SK-N-SH (cell line): ENCODE results near the gene DNAJA3. TPM values are rescaled to one million over a fixed set of nuclear protein-coding genes. Genes with fewer than 3 reads are reported as not detected.

ENCODE experiments used
- CTCF ChIA-PET: fragments of 300-600, 350-600 bp; formaldehyde crosslinking; extraction: SDS; loops from one replicate; lab custom pipeline; 2021; lab: Yijun Ruan, JAX
- POLR2A ChIA-PET: fragments of 350-600 bp; sonication (Branson Sonifier 250); formaldehyde crosslinking; extraction: SDS; loops from one replicate; lab custom pipeline; 2020; ENCODE audit warnings: antibody characterized with exemption, inconsistent platforms; lab: Yijun Ruan, JAX
- DNase-seq: peaks from one replicate; pipeline ENCODE4 v3.0.0; 2012
- H2AFZ ChIP-seq: fragments of 200-600 bp; sonication (generic); 2 replicates; pipeline ENCODE4 v1.8.1; 2016; ENCODE audit warnings: antibody characterized with exemption, mild to moderate bottlenecking, low read depth
- H3F3A ChIP-seq: fragments of 200-600 bp; sonication (generic); replicated peaks from 2 replicates; pipeline ENCODE3; 2016; ENCODE audit warnings: antibody characterized with exemption, mild to moderate bottlenecking; ENCODE audit not compliant: insufficient read depth
- H3K27ac ChIP-seq, 2 experiments: fragments of 200-500 bp in 1 of 2; fragments of 200-600 bp in 1 of 2; sonication (Bioruptor generic) in 1 of 2; sonication (generic), shearing (Covaris generic) in 1 of 2; 2 replicates each; pipeline versions ENCODE4 v1.5.1 to v1.6.1; 2014 to 2016; ENCODE audit warnings: low read depth in 2 of 2, inconsistent platforms in 1 of 2, low read length in 1 of 2, mild to moderate bottlenecking in 1 of 2, mixed read lengths in 1 of 2
- H3K27me3 ChIP-seq: fragments of 200-600 bp; sonication (generic), shearing (Covaris generic); 2 replicates; pipeline ENCODE4 v1.6.1; 2016; ENCODE audit warnings: mixed run types; ENCODE audit not compliant: insufficient read depth
- H3K36me3 ChIP-seq, 2 experiments: fragments of 200-500 bp in 1 of 2; fragments of 200-600 bp in 1 of 2; sonication (Bioruptor generic) in 1 of 2; sonication (generic) in 1 of 2; replicated peaks in 1 of 2; 2 replicates each; pipeline versions ENCODE3 to v1.5.1; 2014 to 2016; ENCODE audit warnings: low read length in 1 of 2, mild to moderate bottlenecking in 1 of 2; ENCODE audit not compliant: insufficient read depth in 2 of 2, control insufficient read depth in 1 of 2
- H3K4me1 ChIP-seq, 2 experiments: fragments of 200-500 bp in 1 of 2; fragments of 200-600 bp in 1 of 2; sonication (Bioruptor generic) in 1 of 2; sonication (generic), shearing (Covaris generic) in 1 of 2; 2 replicates each; pipeline versions ENCODE4 v1.5.1 to v1.6.1; 2014 to 2016; ENCODE audit warnings: low read depth in 1 of 2, low read length in 1 of 2, mixed run types in 1 of 2; ENCODE audit not compliant: insufficient read depth in 2 of 2, control insufficient read depth in 1 of 2
- H3K4me2 ChIP-seq: fragments of 200-600 bp; sonication (generic), shearing (Covaris generic); 2 replicates; pipeline ENCODE4 v1.6.1; 2017; ENCODE audit warnings: mixed run types
- H3K4me3 ChIP-seq, 2 experiments: fragments of 200-500 bp in 1 of 2; fragments of 200-600 bp in 1 of 2; sonication (Bioruptor generic) in 1 of 2; sonication (generic), shearing (Covaris generic) in 1 of 2; 2 replicates each; pipeline versions ENCODE4 v1.5.1 to v1.8.1; 2014 to 2016; ENCODE audit warnings: low read depth in 2 of 2, inconsistent platforms in 1 of 2, low read length in 1 of 2, mild to moderate bottlenecking in 1 of 2, mixed read lengths in 1 of 2, moderate library complexity in 1 of 2
- H3K79me2 ChIP-seq: fragments of 200-600 bp; sonication (generic); 2 replicates; pipeline ENCODE4 v1.8.1; 2017; ENCODE audit warnings: mild to moderate bottlenecking; ENCODE audit not compliant: insufficient read depth
- H3K9ac ChIP-seq: fragments of 200-600 bp; sonication (generic); 2 replicates; pipeline ENCODE4 v1.6.1; 2017; ENCODE audit warnings: mixed run types
- H3K9me2 ChIP-seq: fragments of 200-600 bp; sonication (generic); 2 replicates; pipeline ENCODE4 v1.6.1; 2017; ENCODE audit warnings: mixed run types
- H3K9me3 ChIP-seq: fragments of 200-600 bp; sonication (generic); 2 replicates; pipeline ENCODE4 v1.6.1; 2017; ENCODE audit warnings: mixed run types, mild to moderate bottlenecking, moderate library complexity
- H4K20me1 ChIP-seq: fragments of 200-600 bp; sonication (generic); 2 replicates; pipeline ENCODE4 v1.6.1; 2017; ENCODE audit warnings: mild to moderate bottlenecking, mixed run types; ENCODE audit not compliant: insufficient read depth
- CHD2 ChIP-seq: fragments of 150-350 bp; IDR thresholded peaks from 2 replicates; pipeline ENCODE4 v1.6.1; 2018; ENCODE audit warnings: low read length; ENCODE audit not compliant: partially characterized antibody
- ELF1 ChIP-seq: IDR thresholded peaks from 2 replicates; pipeline ENCODE4 v1.4.0; 2012
- GATA2 ChIP-seq: sonication (generic); formaldehyde crosslinking; IDR thresholded peaks from 2 replicates; pipeline ENCODE4 v1.5.0; 2020; ENCODE audit warnings: mild to moderate bottlenecking, missing genetic modification reagents
- NFIC ChIP-seq: IDR thresholded peaks from 2 replicates; pipeline ENCODE4 v1.4.0; 2012; ENCODE audit warnings: borderline replicate concordance
- POLR2AphosphoS5 ChIP-seq: IDR thresholded peaks from 2 replicates; pipeline ENCODE4 v1.6.1; 2012; ENCODE audit warnings: low read depth, low read length
- RAD21 ChIP-seq: IDR thresholded peaks from 2 replicates; pipeline ENCODE4 v1.6.1; 2012; ENCODE audit warnings: mild to moderate bottlenecking, low read length
- SMC3 ChIP-seq: IDR thresholded peaks from 2 replicates; pipeline ENCODE4 v1.6.1; 2012; ENCODE audit warnings: low read depth, low read length, improper control_type of control experiment
- TEAD4 ChIP-seq: IDR thresholded peaks from 2 replicates; pipeline ENCODE4 v1.4.0; 2012; ENCODE audit warnings: mild to moderate bottlenecking, borderline replicate concordance; ENCODE audit not compliant: insufficient read depth
- WGBS: methylation state at CpG from one replicate; pipeline ENCODE4 v1.1.6; 2017; ENCODE audit warnings: low lambda C conversion rate; 5-methylcytosine and 5-hydroxymethylcytosine counted together
- polyA plus RNA-seq, 3 experiments: library from polyadenylated mRNA; depleted of rRNA; stranded (reverse); fragments of >200 nt; gene quantifications; 2 replicates each; pipeline ENCODE4 v1.2.3, GENCODE V29; 2012
- TF ChIP-seq, protein P1 (sequence below): IDR thresholded peaks from 2 replicates; pipeline ENCODE4 v1.6.1; 2012; ENCODE audit warnings: mild to moderate bottlenecking, low read depth, low read length, moderate library complexity
- TF ChIP-seq, protein P2 (sequence below): IDR thresholded peaks from 2 replicates; pipeline ENCODE4 v1.4.0; 2012; ENCODE audit warnings: low read depth, borderline replicate concordance
- TF ChIP-seq, protein P3 (sequence below): IDR thresholded peaks from 2 replicates; pipeline ENCODE4; 2012
- TF ChIP-seq, protein P4 (sequence below): fragments of 150-350 bp; IDR thresholded peaks from 2 replicates; pipeline ENCODE4 v1.6.1; 2017; ENCODE audit warnings: antibody characterized with exemption, low read length, low read depth, borderline replicate concordance
- TF ChIP-seq, protein P5 (sequence below): fragments of 200-600 bp; sonication (generic); IDR thresholded peaks from 2 replicates; pipeline ENCODE4 v1.6.1; 2017; ENCODE audit warnings: antibody characterized with exemption, mild to moderate bottlenecking, moderate library complexity

DNAJA3 gene
- polyA plus RNA-seq, 1 of the 3 experiments (the other 2 are of a cell fraction) = 52.6 TPM

DNA sequence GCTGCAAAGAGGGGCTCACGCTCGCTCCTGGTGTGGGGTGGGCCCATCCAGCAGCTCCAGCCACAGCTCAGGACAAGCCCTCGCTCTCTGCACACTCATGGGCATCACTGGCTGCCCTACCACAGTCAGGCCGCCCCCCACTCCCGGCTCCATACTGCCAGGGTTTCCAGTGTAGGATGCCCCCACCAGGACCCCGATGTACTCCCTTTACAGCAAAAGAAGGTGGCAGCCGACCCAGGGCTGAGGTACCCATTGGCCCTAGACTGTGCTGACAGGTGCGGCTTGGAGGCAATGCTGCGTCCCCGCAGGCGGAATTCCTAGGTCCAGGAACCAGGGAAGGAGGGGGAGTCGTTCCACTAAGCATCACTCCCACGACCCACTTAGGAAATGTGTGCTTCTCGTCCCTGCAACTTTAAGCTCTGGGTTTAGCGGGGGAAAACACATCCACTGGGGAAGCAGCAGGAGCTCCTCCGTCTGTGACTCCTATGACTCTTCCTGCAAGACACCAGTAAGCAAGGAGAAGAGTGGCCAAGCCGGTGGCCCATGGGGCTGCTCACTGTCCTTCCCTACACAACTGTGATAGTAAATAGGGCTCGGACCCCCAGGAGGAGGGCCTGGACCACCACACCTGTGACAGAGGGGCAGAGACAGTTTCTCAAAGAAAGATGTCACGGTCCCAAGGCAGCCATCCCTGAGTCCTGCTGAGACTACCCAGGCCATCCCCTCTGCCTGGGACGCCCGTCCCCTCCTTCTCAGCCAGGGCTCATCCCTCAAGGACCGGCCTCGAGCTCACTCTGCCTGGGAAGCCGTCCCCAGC is 22.3 kb upstream of the DNAJA3 start (continued):
- TF ChIP-seq, protein P1, sequence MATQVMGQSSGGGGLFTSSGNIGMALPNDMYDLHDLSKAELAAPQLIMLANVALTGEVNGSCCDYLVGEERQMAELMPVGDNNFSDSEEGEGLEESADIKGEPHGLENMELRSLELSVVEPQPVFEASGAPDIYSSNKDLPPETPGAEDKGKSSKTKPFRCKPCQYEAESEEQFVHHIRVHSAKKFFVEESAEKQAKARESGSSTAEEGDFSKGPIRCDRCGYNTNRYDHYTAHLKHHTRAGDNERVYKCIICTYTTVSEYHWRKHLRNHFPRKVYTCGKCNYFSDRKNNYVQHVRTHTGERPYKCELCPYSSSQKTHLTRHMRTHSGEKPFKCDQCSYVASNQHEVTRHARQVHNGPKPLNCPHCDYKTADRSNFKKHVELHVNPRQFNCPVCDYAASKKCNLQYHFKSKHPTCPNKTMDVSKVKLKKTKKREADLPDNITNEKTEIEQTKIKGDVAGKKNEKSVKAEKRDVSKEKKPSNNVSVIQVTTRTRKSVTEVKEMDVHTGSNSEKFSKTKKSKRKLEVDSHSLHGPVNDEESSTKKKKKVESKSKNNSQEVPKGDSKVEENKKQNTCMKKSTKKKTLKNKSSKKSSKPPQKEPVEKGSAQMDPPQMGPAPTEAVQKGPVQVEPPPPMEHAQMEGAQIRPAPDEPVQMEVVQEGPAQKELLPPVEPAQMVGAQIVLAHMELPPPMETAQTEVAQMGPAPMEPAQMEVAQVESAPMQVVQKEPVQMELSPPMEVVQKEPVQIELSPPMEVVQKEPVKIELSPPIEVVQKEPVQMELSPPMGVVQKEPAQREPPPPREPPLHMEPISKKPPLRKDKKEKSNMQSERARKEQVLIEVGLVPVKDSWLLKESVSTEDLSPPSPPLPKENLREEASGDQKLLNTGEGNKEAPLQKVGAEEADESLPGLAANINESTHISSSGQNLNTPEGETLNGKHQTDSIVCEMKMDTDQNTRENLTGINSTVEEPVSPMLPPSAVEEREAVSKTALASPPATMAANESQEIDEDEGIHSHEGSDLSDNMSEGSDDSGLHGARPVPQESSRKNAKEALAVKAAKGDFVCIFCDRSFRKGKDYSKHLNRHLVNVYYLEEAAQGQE = no peak
- no peak for TF ChIP-seq CHD2
- TF ChIP-seq, protein P2, sequence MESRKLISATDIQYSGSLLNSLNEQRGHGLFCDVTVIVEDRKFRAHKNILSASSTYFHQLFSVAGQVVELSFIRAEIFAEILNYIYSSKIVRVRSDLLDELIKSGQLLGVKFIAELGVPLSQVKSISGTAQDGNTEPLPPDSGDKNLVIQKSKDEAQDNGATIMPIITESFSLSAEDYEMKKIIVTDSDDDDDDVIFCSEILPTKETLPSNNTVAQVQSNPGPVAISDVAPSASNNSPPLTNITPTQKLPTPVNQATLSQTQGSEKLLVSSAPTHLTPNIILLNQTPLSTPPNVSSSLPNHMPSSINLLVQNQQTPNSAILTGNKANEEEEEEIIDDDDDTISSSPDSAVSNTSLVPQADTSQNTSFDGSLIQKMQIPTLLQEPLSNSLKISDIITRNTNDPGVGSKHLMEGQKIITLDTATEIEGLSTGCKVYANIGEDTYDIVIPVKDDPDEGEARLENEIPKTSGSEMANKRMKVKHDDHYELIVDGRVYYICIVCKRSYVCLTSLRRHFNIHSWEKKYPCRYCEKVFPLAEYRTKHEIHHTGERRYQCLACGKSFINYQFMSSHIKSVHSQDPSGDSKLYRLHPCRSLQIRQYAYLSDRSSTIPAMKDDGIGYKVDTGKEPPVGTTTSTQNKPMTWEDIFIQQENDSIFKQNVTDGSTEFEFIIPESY = no peak
- no peak for TF ChIP-seq POLR2AphosphoS5
- no peak for TF ChIP-seq GATA2 (CRISPR knock-in tag)
- no peak for TF ChIP-seq ELF1
- no peak for TF ChIP-seq TEAD4
- TF ChIP-seq NFIC = no peak
- TF ChIP-seq, all 33 proteins: peak for 0

DNA sequence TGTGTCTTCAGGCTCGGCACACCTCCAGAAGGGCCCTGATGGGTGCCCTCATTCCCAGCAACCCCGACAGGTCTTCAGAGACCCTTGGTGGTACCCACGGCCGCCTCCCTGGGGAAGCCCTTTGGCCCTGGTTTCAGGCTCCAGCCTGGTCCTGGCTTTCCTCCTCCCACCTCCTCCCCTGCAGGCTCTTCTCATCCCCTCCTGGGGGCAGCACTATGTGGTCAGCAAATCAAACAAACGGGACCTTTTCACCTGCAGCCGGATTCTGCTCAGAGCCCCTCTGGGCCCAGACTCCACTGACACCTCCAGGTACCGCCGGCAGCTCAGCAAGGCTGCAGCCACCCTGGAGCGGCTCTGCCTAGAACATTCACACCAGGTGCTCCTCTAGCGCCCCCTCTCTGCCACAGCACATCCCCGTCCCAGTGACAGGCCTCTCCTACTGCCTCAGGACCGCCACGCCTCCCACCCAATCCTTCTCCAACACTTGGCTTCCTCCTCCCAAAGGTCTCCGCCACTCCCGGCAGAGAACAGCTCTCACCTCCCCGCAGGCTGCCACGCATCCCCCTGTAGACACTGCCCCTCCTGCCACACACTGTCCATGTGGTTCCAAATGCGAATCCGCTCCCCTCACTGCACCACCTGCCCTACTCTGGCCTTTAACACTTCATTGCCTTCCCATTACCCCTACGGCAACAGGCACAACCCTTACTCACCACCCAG is 21.3 kb upstream of the DNAJA3 start:
- Histone ChIP-seq H3K27ac (no peak overlapping the region), H3K79me2 (no peaks in the 10 kb centered on the region), H4K20me1 (no peaks in the 10 kb centered on the region), H3K4me2 (no peak overlapping the region), H2AFZ (no peak overlapping the region), H3K27me3 (no peaks in the 10 kb centered on the region), H3K4me1 (peaks cover 0 to 11% of the 10 kb centered on the region in 2 experiments; a peak in 1 of 4 replicates), H3K9me2 (no peaks in the 10 kb centered on the region), H3K4me3 (no peak overlapping the region; a peak in 1 of 4 replicates), H3F3A (peaks cover 3% of the 10 kb centered on the region), H3K36me3 (peaks cover 0 to 9% of the 10 kb centered on the region in 2 experiments), H3K9me3 (no peaks in the 10 kb centered on the region), H3K9ac (no peak overlapping the region)
- ChIA-PET POLR2A (interaction anchor here (1.6 kb wide), 1 partner anchor 12 kb away, joined by 4 read pairs; no protein-coding TSS in a partner anchor), CTCF (interaction anchor here (0.6 to 9.3 kb wide), 13 partner anchors 11 to 204 kb away, joined by 4 to 558 read pairs (median 26); partner anchors contain the start of genes CORO7, PAM16, TFAP4 and VASN)
- peak; percentile 80 for DNase-seq
- 76% methylated on average over 19 of the region's 20 CpGs for WGBS
- TF ChIP-seq, protein P3, sequence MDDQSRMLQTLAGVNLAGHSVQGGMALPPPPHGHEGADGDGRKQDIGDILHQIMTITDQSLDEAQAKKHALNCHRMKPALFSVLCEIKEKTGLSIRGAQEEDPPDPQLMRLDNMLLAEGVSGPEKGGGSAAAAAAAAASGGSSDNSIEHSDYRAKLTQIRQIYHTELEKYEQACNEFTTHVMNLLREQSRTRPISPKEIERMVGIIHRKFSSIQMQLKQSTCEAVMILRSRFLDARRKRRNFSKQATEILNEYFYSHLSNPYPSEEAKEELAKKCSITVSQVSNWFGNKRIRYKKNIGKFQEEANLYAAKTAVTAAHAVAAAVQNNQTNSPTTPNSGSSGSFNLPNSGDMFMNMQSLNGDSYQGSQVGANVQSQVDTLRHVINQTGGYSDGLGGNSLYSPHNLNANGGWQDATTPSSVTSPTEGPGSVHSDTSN = no peak
- TF ChIP-seq RAD21 (peak; percentile 42), POLR2AphosphoS5 (no peak), NFIC (no peak), SMC3 (peak; percentile 34; the same call in 1 of the 2 replicates)
- TF ChIP-seq, protein P4, sequence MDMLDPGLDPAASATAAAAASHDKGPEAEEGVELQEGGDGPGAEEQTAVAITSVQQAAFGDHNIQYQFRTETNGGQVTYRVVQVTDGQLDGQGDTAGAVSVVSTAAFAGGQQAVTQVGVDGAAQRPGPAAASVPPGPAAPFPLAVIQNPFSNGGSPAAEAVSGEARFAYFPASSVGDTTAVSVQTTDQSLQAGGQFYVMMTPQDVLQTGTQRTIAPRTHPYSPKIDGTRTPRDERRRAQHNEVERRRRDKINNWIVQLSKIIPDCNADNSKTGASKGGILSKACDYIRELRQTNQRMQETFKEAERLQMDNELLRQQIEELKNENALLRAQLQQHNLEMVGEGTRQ = no peak
- TF ChIP-seq, protein P5, sequence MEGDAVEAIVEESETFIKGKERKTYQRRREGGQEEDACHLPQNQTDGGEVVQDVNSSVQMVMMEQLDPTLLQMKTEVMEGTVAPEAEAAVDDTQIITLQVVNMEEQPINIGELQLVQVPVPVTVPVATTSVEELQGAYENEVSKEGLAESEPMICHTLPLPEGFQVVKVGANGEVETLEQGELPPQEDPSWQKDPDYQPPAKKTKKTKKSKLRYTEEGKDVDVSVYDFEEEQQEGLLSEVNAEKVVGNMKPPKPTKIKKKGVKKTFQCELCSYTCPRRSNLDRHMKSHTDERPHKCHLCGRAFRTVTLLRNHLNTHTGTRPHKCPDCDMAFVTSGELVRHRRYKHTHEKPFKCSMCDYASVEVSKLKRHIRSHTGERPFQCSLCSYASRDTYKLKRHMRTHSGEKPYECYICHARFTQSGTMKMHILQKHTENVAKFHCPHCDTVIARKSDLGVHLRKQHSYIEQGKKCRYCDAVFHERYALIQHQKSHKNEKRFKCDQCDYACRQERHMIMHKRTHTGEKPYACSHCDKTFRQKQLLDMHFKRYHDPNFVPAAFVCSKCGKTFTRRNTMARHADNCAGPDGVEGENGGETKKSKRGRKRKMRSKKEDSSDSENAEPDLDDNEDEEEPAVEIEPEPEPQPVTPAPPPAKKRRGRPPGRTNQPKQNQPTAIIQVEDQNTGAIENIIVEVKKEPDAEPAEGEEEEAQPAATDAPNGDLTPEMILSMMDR = peak; percentile 98
